ENCODE measurements around the gene ANKRD1.
"Not testable (repeated sequence)": the region's sequence is repeated elsewhere in the genome, so short reads cannot be mapped to it uniquely, and the experiment has no call there.

Gene ANKRD1

GRCh38 chr10:90920986-90921666 lies at the start of gene ANKRD1:
ANKRD1 (minus strand) TSS chr10:90921087; CDS start chr10:90921027, 60 bp downstream.
- no peak for DNase-seq

- DNase-seq: no peak
Observed at GRCh38 chr10:90969947-90970673, 49.2 kb upstream of the ANKRD1 start.

GRCh38 chr10:90969121-90969534 lies 48.2 kb upstream of the ANKRD1 start:
- DNase-seq: no peak

- no peak for DNase-seq
Observed at GRCh38 chr10:90968328-90969081, 47.6 kb upstream of the ANKRD1 start.

- DNase-seq: no peak
Observed at GRCh38 chr10:90967865-90968264, 47.0 kb upstream of the ANKRD1 start.

GRCh38 chr10:90966146-90966545 lies 45.3 kb upstream of the ANKRD1 start:
- DNase-seq: no peak

GRCh38 chr10:90965720-90966119 lies 44.8 kb upstream of the ANKRD1 start:
- DNase-seq: no peak

GRCh38 chr10:90964781-90965465 lies 44.0 kb upstream of the ANKRD1 start:
- DNase-seq: no peak

- no peak for DNase-seq
Observed at GRCh38 chr10:90963331-90963730, 42.4 kb upstream of the ANKRD1 start.

- no peak for DNase-seq
Observed at GRCh38 chr10:90960355-90960814, 39.5 kb upstream of the ANKRD1 start.

- DNase-seq: no peak
Observed at GRCh38 chr10:90959826-90960225, 38.9 kb upstream of the ANKRD1 start.

GRCh38 chr10:90958781-90959180 lies 37.9 kb upstream of the ANKRD1 start:
- DNase-seq: no peak

- DNase-seq: no peak
Observed at GRCh38 chr10:90947030-90947960, 26.4 kb upstream of the ANKRD1 start.

- DNase-seq: no peak
Observed at GRCh38 chr10:90945491-90946070, 24.7 kb upstream of the ANKRD1 start.

- DNase-seq: no peak
Observed at GRCh38 chr10:90944749-90945148, 23.9 kb upstream of the ANKRD1 start.

GRCh38 chr10:90942980-90943379 lies 22.1 kb upstream of the ANKRD1 start:
- not testable (repeated sequence) for DNase-seq

GRCh38 chr10:90939648-90940047 lies 18.8 kb upstream of the ANKRD1 start:
- DNase-seq: no peak

- DNase-seq: no peak
Observed at GRCh38 chr10:90939116-90939515, 18.2 kb upstream of the ANKRD1 start.

- no peak for DNase-seq
Observed at GRCh38 chr10:90937645-90938258, 16.9 kb upstream of the ANKRD1 start.

GRCh38 chr10:90936276-90936659 lies 15.4 kb upstream of the ANKRD1 start:
- DNase-seq: no peak

Measured in NCI-H1930 (cell line).